Stomach (tissue), 4 donors: Measurements from ENCODE around the gene GNA15.

Experiments used
- POLR2A ChIP-seq, 4 donors: fragments of 450-650 bp; IDR thresholded peaks; one replicate each; pipeline ENCODE4 v1.6.1; 2016; ENCODE audit warnings: antibody characterized with exemption in 4 of 4, control low read depth in 2 of 4, mild to moderate bottlenecking in 1 of 4, moderate library complexity in 1 of 4
- POLR2AphosphoS5 ChIP-seq, 3 donors: sonication (generic); formaldehyde crosslinking; IDR thresholded peaks; one replicate each; pipeline ENCODE4 v1.6.1; 2016; ENCODE audit warnings: antibody characterized with exemption in 3 of 3
- TF ChIP-seq, protein P1 (sequence below), 7 experiments: fragments of 450-650 bp in 4 of 7; fragments of 200-600 bp in 3 of 7; sonication (generic) in 3 of 7; IDR thresholded peaks; one replicate each; pipeline ENCODE4 v1.5.1; 2016 to 2019; ENCODE audit warnings: antibody characterized with exemption in 7 of 7, control low read depth in 2 of 7, mild to moderate bottlenecking in 1 of 7

DNA sequence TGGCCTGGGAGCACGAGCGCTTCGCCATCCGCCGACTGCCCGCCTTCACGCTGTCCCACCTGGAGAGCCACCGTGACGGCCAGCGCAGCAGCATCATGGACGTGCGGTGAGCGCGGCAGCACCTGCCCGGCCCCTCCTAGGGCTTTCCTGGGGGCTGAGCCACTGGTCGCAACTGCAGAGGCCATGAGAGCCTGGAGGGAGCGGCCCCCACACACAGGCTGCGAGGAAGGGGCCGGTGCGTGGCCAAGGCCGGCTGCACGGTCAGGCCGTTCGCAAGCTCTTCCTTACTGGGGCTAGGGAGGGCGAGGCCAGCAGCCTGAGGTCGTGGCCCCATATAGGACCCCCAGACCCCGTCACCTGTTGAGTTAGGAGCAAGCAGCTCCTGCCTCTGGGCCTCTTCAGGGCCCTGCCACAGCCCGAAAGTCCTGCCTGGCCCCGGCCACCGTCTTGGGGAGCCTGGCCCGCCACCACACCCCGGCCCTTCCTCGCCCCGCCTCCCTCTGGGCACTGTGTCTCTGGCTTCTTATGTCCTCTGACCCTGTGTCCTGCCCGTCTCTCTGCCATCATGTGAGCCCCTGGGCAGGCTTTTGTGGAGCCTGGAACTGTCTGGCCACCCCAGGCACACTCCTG is 68.9 kb downstream of the GNA15 start:
- TF ChIP-seq, protein P1, sequence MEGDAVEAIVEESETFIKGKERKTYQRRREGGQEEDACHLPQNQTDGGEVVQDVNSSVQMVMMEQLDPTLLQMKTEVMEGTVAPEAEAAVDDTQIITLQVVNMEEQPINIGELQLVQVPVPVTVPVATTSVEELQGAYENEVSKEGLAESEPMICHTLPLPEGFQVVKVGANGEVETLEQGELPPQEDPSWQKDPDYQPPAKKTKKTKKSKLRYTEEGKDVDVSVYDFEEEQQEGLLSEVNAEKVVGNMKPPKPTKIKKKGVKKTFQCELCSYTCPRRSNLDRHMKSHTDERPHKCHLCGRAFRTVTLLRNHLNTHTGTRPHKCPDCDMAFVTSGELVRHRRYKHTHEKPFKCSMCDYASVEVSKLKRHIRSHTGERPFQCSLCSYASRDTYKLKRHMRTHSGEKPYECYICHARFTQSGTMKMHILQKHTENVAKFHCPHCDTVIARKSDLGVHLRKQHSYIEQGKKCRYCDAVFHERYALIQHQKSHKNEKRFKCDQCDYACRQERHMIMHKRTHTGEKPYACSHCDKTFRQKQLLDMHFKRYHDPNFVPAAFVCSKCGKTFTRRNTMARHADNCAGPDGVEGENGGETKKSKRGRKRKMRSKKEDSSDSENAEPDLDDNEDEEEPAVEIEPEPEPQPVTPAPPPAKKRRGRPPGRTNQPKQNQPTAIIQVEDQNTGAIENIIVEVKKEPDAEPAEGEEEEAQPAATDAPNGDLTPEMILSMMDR (IDR thresholded peaks at IDR 0.05), result no peak
- TF ChIP-seq POLR2A (IDR thresholded peaks at IDR 0.05) (no peak), POLR2AphosphoS5 (IDR thresholded peaks at IDR 0.05) (no peak)
